Cardiac fibroblast (primary cell): ENCODE measurements around the gene ATP6V1A.

Experiments used
- DNase-seq, 2 donors: peaks; one replicate each; pipeline versions ENCODE4 v3.0.0 to v3.0.0-alpha.2; 2010; ENCODE audit warnings: low read depth in 2 of 2
- H3K4me3 ChIP-seq, 2 donors: replicated peaks in 1 of 2; 1 replicate in 1 of 2; 2 replicates in 1 of 2; pipeline ENCODE4 v1.5.1; 2011; ENCODE audit warnings: low read depth in 2 of 2, low read length in 2 of 2, mild to moderate bottlenecking in 2 of 2, moderate library complexity in 1 of 2
- CTCF ChIP-seq: IDR thresholded peaks from one replicate; pipeline ENCODE4 v1.5.1; 2011; ENCODE audit warnings: low read depth, mild to moderate bottlenecking, low read length, inconsistent platforms

Gene ATP6V1A

GRCh38 chr3:113714702-113715101 lies 32.1 kb upstream of the ATP6V1A start:
- no peak for TF ChIP-seq CTCF
- H3K4me3 ChIP-seq = no peak overlapping the region
- DNase-seq = peak in 1 of 2 donors; percentile 53

- no peak for TF ChIP-seq CTCF
- H3K4me3 ChIP-seq = no peak overlapping the region
- no peak for DNase-seq
Observed at GRCh38 chr3:113717308-113717707, 29.5 kb upstream of the ATP6V1A start.

- TF ChIP-seq CTCF = no peak
Observed at GRCh38 chr3:113717818-113718217, 29.0 kb upstream of the ATP6V1A start.

GRCh38 chr3:113719294-113719693 lies 27.5 kb upstream of the ATP6V1A start:
- no peak for TF ChIP-seq CTCF

More at GRCh38 chr3:113717818-113718217, 29.0 kb upstream of the ATP6V1A start:
- no peak overlapping the region for H3K4me3 ChIP-seq
- no peak for DNase-seq

GRCh38 chr3:113719758-113720157 lies 27.1 kb upstream of the ATP6V1A start:
- TF ChIP-seq CTCF = no peak

More at GRCh38 chr3:113719294-113719693, 27.5 kb upstream of the ATP6V1A start:
- DNase-seq = no peak
- no peak overlapping the region for H3K4me3 ChIP-seq

GRCh38 chr3:113721636-113722035 lies 25.2 kb upstream of the ATP6V1A start:
- H3K4me3 ChIP-seq = no peak overlapping the region
- no peak for TF ChIP-seq CTCF
- no peak for DNase-seq

More at GRCh38 chr3:113719758-113720157, 27.1 kb upstream of the ATP6V1A start:
- H3K4me3 ChIP-seq = no peak overlapping the region
- no peak for DNase-seq

- DNase-seq = no peak
- no peak overlapping the region for H3K4me3 ChIP-seq
- TF ChIP-seq CTCF = no peak
Observed at GRCh38 chr3:113728661-113729060, 18.2 kb upstream of the ATP6V1A start.
